ENCODE results near the gene SLC16A3.

DNA sequence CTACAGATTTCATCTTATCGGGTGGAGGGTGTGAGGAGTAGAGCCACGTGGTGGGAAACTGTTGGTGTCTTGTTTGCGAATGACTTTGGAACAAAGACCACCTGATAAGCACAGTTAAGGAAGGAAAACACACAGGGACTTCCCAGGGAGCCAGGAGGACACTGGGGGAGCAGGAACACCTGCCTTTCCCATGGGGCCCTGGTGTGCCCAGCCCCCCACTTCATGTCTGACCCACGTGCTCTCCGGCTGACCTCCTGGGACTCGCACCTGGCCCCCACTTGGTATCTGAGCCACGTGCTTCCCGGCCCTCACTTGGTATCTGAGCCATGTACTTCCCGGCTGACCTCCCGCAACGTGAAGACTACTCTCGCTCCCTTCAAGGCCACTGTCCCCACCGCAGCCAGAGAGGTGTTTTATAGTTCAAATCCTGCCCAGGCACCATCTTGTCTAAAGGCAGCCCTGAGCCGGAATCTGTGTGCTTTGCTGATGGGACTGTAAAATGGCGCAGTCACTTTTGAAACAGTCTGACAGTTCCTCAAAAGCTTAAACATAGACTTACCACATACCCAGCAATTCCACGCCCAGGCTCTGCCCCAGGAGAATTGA, 50.0 kb downstream of the SLC16A3 start:
- TF ChIP-seq, protein P1, sequence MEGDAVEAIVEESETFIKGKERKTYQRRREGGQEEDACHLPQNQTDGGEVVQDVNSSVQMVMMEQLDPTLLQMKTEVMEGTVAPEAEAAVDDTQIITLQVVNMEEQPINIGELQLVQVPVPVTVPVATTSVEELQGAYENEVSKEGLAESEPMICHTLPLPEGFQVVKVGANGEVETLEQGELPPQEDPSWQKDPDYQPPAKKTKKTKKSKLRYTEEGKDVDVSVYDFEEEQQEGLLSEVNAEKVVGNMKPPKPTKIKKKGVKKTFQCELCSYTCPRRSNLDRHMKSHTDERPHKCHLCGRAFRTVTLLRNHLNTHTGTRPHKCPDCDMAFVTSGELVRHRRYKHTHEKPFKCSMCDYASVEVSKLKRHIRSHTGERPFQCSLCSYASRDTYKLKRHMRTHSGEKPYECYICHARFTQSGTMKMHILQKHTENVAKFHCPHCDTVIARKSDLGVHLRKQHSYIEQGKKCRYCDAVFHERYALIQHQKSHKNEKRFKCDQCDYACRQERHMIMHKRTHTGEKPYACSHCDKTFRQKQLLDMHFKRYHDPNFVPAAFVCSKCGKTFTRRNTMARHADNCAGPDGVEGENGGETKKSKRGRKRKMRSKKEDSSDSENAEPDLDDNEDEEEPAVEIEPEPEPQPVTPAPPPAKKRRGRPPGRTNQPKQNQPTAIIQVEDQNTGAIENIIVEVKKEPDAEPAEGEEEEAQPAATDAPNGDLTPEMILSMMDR (IDR thresholded peaks at IDR 0.05): no peak
- TF ChIP-seq EZH2 (IDR thresholded peaks at IDR 0.05): no peak

All from neural progenitor cell (in vitro differentiated cells).